ENCODE measurements around the gene LHPP.

LHPP gene

DNA sequence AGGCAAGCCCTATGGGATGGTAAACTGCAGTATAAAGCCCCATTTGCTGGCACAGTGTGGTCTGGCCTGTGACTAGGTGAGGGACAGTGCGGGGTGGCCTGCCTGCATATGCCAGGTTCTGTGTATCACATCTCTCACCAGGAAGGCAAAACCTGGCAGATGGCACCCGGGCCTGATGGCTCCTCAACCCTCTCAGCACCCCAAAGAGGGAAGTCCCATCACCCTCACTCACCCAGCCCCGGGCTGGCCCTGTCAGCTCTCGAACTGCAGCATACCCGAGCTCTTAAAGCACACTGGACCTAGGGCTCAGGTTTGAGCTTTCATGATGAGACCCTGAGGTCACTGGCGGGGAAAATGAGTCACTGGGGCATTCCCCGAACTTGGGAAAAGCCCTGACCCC is 130.5 kb downstream of the LHPP start:
- Histone ChIP-seq H3K27ac (ENCODE audit: poor library complexity, severe bottlenecking) (no peak overlapping the region), H3K9me3 (ENCODE audit: severe bottlenecking) (no peaks in the 10 kb centered on the region), H3K27me3 (ENCODE audit: insufficient read depth, poor library complexity, severe bottlenecking) (no peaks in the 10 kb centered on the region), H3K36me3 (ENCODE audit: low read depth) (no peaks in the 10 kb centered on the region), H3K4me1 (ENCODE audit: insufficient read depth, poor library complexity, severe bottlenecking) (no peaks in the 10 kb centered on the region), H3K4me3 (ENCODE audit: severe bottlenecking) (no peak overlapping the region)
- no peak for DNase-seq (ENCODE audit: low spot score)
- TF ChIP-seq CTCF (IDR thresholded peaks at IDR 0.05; ENCODE audit: poor library complexity, severe bottlenecking), result no peak
- no peak for ATAC-seq (ENCODE audit: low read depth)

DNA sequence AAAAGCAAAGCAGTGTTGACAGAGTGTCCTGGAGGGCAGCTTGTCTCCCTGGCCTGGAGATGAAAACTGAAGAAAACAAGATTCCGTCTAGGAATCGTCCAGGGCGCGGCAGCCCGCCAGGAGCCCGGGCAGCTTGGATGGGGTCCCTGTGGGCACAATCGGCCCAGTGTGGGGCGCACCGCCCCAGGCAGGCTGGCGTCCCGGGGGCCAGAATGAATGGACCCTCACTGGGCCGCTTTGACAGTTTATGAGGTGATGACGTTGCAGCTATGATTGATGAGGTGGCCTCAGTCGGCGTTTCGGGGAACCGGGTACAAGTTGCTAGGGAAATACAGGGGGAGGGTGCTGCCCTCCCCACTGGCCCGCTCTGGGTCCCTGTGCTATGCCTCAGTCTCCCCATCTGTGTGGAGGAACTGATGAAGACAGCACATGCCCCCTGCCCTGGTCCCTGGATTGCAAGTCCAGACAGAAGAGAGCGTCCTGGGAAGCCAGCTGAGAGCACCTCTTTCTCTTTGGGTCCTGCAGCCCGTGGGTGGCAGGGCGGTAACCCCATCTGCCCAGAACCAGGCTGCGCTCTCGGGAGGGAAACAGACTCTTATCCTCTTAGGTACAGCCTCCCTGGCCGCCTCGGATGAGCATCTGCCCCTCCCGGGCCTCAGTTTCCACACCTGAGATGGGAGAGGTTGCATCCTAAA is 131.3 kb downstream of the LHPP start:
- no peaks in the 10 kb centered on the region for H3K4me1 ChIP-seq (ENCODE audit: insufficient read depth, poor library complexity, severe bottlenecking)
- no peaks in the 10 kb centered on the region for H3K9me3 ChIP-seq (ENCODE audit: severe bottlenecking)
- no peak for TF ChIP-seq CTCF (IDR thresholded peaks at IDR 0.05; ENCODE audit: poor library complexity, severe bottlenecking)
- DNase-seq (ENCODE audit: low spot score), result no peak
- H3K4me3 ChIP-seq (ENCODE audit: severe bottlenecking), result no peak overlapping the region
- ATAC-seq (ENCODE audit: low read depth), result no peak
- H3K27ac ChIP-seq (ENCODE audit: poor library complexity, severe bottlenecking), result no peak overlapping the region
- H3K36me3 ChIP-seq (ENCODE audit: low read depth), result no peaks in the 10 kb centered on the region
- no peaks in the 10 kb centered on the region for H3K27me3 ChIP-seq (ENCODE audit: insufficient read depth, poor library complexity, severe bottlenecking)

GRCh38 chr10:124593431-124593985 is 131.9 kb downstream of the LHPP start:
- no peak for TF ChIP-seq CTCF (IDR thresholded peaks at IDR 0.05; ENCODE audit: poor library complexity, severe bottlenecking)
- no peak for DNase-seq (ENCODE audit: low spot score)
- Histone ChIP-seq H3K4me3 (ENCODE audit: severe bottlenecking) (no peak overlapping the region), H3K4me1 (ENCODE audit: insufficient read depth, poor library complexity, severe bottlenecking) (no peaks in the 10 kb centered on the region), H3K27me3 (ENCODE audit: insufficient read depth, poor library complexity, severe bottlenecking) (no peaks in the 10 kb centered on the region), H3K27ac (ENCODE audit: poor library complexity, severe bottlenecking) (no peak overlapping the region), H3K9me3 (ENCODE audit: severe bottlenecking) (no peaks in the 10 kb centered on the region), H3K36me3 (ENCODE audit: low read depth) (no peaks in the 10 kb centered on the region)
- no peak for ATAC-seq (ENCODE audit: low read depth)

DNA sequence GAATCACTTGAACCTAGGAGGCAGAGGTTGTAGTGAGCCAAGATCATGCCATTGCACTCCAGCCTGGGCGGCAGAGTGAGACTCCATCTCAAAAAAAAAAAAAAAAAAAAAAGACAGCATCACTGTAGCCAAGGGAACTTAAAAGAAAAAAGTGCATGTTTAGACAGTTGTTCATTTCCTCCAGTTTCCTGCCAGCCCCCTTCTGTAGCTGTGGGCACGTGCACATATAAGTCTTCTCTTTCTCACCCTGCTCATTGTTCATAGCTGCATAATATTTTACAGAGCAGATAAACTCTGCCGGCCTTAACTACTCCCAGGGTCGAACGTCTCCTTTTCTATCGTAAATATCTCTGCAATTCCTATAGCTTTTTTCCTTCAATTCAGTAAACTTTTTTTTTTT is 132.6 kb downstream of the LHPP start:
- ATAC-seq (ENCODE audit: low read depth) (no peak), DNase-seq (ENCODE audit: low spot score) (no peak)
- no peaks in the 10 kb centered on the region for H3K4me1 ChIP-seq (ENCODE audit: insufficient read depth, poor library complexity, severe bottlenecking)
- no peak for TF ChIP-seq CTCF (IDR thresholded peaks at IDR 0.05; ENCODE audit: poor library complexity, severe bottlenecking)
- no peaks in the 10 kb centered on the region for H3K9me3 ChIP-seq (ENCODE audit: severe bottlenecking)
- H3K4me3 ChIP-seq (ENCODE audit: severe bottlenecking), result no peak overlapping the region
- no peaks in the 10 kb centered on the region for H3K36me3 ChIP-seq (ENCODE audit: low read depth)
- H3K27ac ChIP-seq (ENCODE audit: poor library complexity, severe bottlenecking), result no peak overlapping the region
- no peaks in the 10 kb centered on the region for H3K27me3 ChIP-seq (ENCODE audit: insufficient read depth, poor library complexity, severe bottlenecking)
